Common myeloid progenitor, CD34-positive (primary cell): ENCODE measurements around the gene GABRG3.

Source experiments
- CTCF ChIA-PET: fragments of 350-600 bp; sonication (Branson Sonifier 250); formaldehyde crosslinking; loops from one replicate; lab custom pipeline; 2021; ENCODE audit warnings: antibody characterized with exemption; lab: Charles Lee
- POLR2A ChIA-PET: fragments of 350-600 bp; sonication (Branson Sonifier 250); formaldehyde crosslinking; loops from one replicate; lab custom pipeline; 2021; ENCODE audit warnings: antibody characterized with exemption; lab: Charles Lee
- DNase-seq, 3 donors: peaks; one replicate each; pipeline versions ENCODE4 v3.0.0 to v3.0.0-alpha.2; 2013
- H3K27ac ChIP-seq, 2 experiments: 1 replicate in 1 of 2; 2 replicates in 1 of 2; pipeline ENCODE4 v1.7.0; 2013; ENCODE audit warnings: inconsistent platforms in 2 of 2, low read length in 2 of 2, mild to moderate bottlenecking in 2 of 2, low read depth in 1 of 2, moderate library complexity in 1 of 2; ENCODE audit not compliant: severe bottlenecking in 2 of 2, insufficient read depth in 1 of 2, poor library complexity in 1 of 2
- H3K27me3 ChIP-seq, 5 experiments: replicated peaks in 2 of 5; 1 replicate in 3 of 5; 2 replicates in 2 of 5; pipeline versions ENCODE4 v1.6.1 to v1.7.0; 2013; ENCODE audit warnings: low read length in 4 of 5, mild to moderate bottlenecking in 2 of 5, moderate library complexity in 2 of 5, inconsistent platforms in 1 of 5; ENCODE audit not compliant: insufficient read depth in 5 of 5, control insufficient read depth in 4 of 5
- H3K36me3 ChIP-seq, 4 experiments: 1 replicate in 2 of 4; 2 replicates in 2 of 4; pipeline versions ENCODE4 v1.6.1 to v1.7.0; 2013; ENCODE audit warnings: low read length in 3 of 4, control low read depth in 1 of 4, mild to moderate bottlenecking in 1 of 4; ENCODE audit not compliant: control insufficient read depth in 4 of 4, insufficient read depth in 4 of 4
- H3K4me1 ChIP-seq, 4 experiments: 1 replicate in 3 of 4; 2 replicates in 1 of 4; pipeline versions ENCODE4 v1.6.1 to v1.7.1; 2013; ENCODE audit warnings: low read length in 3 of 4, mild to moderate bottlenecking in 3 of 4, control low read depth in 1 of 4, inconsistent platforms in 1 of 4, moderate library complexity in 1 of 4; ENCODE audit not compliant: control insufficient read depth in 4 of 4, insufficient read depth in 4 of 4; ENCODE audit errors: control extremely low read depth in 1 of 4
- H3K4me3 ChIP-seq, 7 experiments: 1 replicate in 4 of 7; 2 replicates in 3 of 7; pipeline versions ENCODE4 v1.5.1 to v1.7.0; 2013; ENCODE audit warnings: mild to moderate bottlenecking in 7 of 7, low read length in 6 of 7, moderate library complexity in 6 of 7, inconsistent platforms in 2 of 7, low read depth in 2 of 7, control low read depth in 1 of 7; ENCODE audit not compliant: insufficient read depth in 4 of 7, control insufficient read depth in 1 of 7; ENCODE audit errors: extremely low read depth in 1 of 7
- H3K9me3 ChIP-seq, 5 experiments: 1 replicate in 4 of 5; 2 replicates in 1 of 5; pipeline versions ENCODE4 v1.6.1 to v1.7.1; 2013; ENCODE audit warnings: low read length in 4 of 5, mild to moderate bottlenecking in 2 of 5, inconsistent platforms in 1 of 5, low read depth in 1 of 5, moderate library complexity in 1 of 5; ENCODE audit not compliant: control insufficient read depth in 4 of 5, insufficient read depth in 2 of 5; ENCODE audit errors: control extremely low read depth in 1 of 5
- WGBS: methylation state at CpG from one replicate; pipeline ENCODE4 v1.1.5; 2013; ENCODE audit not compliant: insufficient coverage; 5-methylcytosine and 5-hydroxymethylcytosine counted together

Gene GABRG3

GRCh38 chr15:27165590-27165989, 194.6 kb downstream of the GABRG3 start:
- ChIA-PET POLR2A (no interaction called here), CTCF (no interaction called here)
- no peak overlapping the region for H3K4me3 ChIP-seq
- H3K4me1 ChIP-seq: no peaks in the 10 kb centered on the region
- 100% methylated on average over 1 of the region's 1 CpG for WGBS
- H3K27me3 ChIP-seq: no peaks in the 10 kb centered on the region
- H3K36me3 ChIP-seq: no peaks in the 10 kb centered on the region
- DNase-seq: no peak
- peaks cover 0 to 2% (median 0%) of the 10 kb centered on the region in 5 experiments for H3K9me3 ChIP-seq
- no peak overlapping the region for H3K27ac ChIP-seq

- Histone ChIP-seq H3K9me3 (no peaks in the 10 kb centered on the region), H3K4me1 (no peaks in the 10 kb centered on the region), H3K27ac (no peak overlapping the region), H3K27me3 (no peaks in the 10 kb centered on the region), H3K4me3 (no peak overlapping the region), H3K36me3 (no peaks in the 10 kb centered on the region)
- POLR2A ChIA-PET: no interaction called here
- no peak for DNase-seq
- CTCF ChIA-PET: no interaction called here
- whole genome bisulfite sequencing: 70% methylated on average over 2 of the region's 4 CpGs
Measured at GRCh38 chr15:27166917-27167316, 195.9 kb downstream of the GABRG3 start.

GRCh38 chr15:27167738-27168137, 196.8 kb downstream of the GABRG3 start:
- ChIA-PET CTCF (no interaction called here), POLR2A (no interaction called here)
- Histone ChIP-seq H3K9me3 (no peaks in the 10 kb centered on the region), H3K4me1 (no peaks in the 10 kb centered on the region), H3K4me3 (no peak overlapping the region), H3K27ac (no peak overlapping the region), H3K27me3 (no peaks in the 10 kb centered on the region), H3K36me3 (no peaks in the 10 kb centered on the region)
- DNase-seq: no peak
- 92% methylated on average over 10 of the region's 10 CpGs for WGBS

GRCh38 chr15:27170851-27171250, 199.9 kb downstream of the GABRG3 start:
- Histone ChIP-seq H3K27me3 (no peaks in the 10 kb centered on the region), H3K36me3 (no peaks in the 10 kb centered on the region), H3K4me1 (no peaks in the 10 kb centered on the region), H3K9me3 (peaks cover 0 to 4% (median 2%) of the 10 kb centered on the region in 5 experiments), H3K4me3 (no peak overlapping the region), H3K27ac (no peak overlapping the region)
- CTCF ChIA-PET: no interaction called here
- DNase-seq: no peak
- 97% methylated on average over 3 of the region's 4 CpGs for whole genome bisulfite sequencing
- POLR2A ChIA-PET: interaction anchor here (0.6 kb wide), 1 partner anchor 8 kb away, joined by 3 read pairs; no protein-coding TSS in a partner anchor

GRCh38 chr15:27172821-27173220, 201.8 kb downstream of the GABRG3 start:
- Histone ChIP-seq H3K36me3 (no peaks in the 10 kb centered on the region), H3K27ac (no peak overlapping the region), H3K27me3 (no peaks in the 10 kb centered on the region), H3K4me3 (no peak overlapping the region), H3K4me1 (no peaks in the 10 kb centered on the region), H3K9me3 (peaks cover 0 to 17% (median 8%) of the 10 kb centered on the region in 5 experiments)
- POLR2A ChIA-PET: no interaction called here
- 95% methylated on average over 5 of the region's 5 CpGs for WGBS
- CTCF ChIA-PET: no interaction called here
- DNase-seq: no peak

- no peaks in the 10 kb centered on the region for H3K36me3 ChIP-seq
- H3K27me3 ChIP-seq: no peaks in the 10 kb centered on the region
- ChIA-PET CTCF (no interaction called here), POLR2A (no interaction called here)
- H3K4me3 ChIP-seq: no peak overlapping the region
- no peaks in the 10 kb centered on the region for H3K4me1 ChIP-seq
- no peak for DNase-seq
- H3K27ac ChIP-seq: no peak overlapping the region
- peaks cover 3 to 17% (median 8%) of the 10 kb centered on the region in 5 experiments for H3K9me3 ChIP-seq
- no CpG with 5 or more reads among the region's 2 CpGs for WGBS
Measured at GRCh38 chr15:27175472-27176153, 204.6 kb downstream of the GABRG3 start.

- no peak overlapping the region for H3K27ac ChIP-seq
- CTCF ChIA-PET: no interaction called here
- WGBS: 100% methylated on average over 2 of the region's 4 CpGs
- H3K9me3 ChIP-seq: peaks cover 3 to 17% (median 8%) of the 10 kb centered on the region in 5 experiments
- no peaks in the 10 kb centered on the region for H3K4me1 ChIP-seq
- POLR2A ChIA-PET: no interaction called here
- no peak for DNase-seq
- no peak overlapping the region for H3K4me3 ChIP-seq
- H3K36me3 ChIP-seq: no peaks in the 10 kb centered on the region
- no peaks in the 10 kb centered on the region for H3K27me3 ChIP-seq
Measured at GRCh38 chr15:27176785-27177406, 205.9 kb downstream of the GABRG3 start.
